ENCODE results near the gene SHC1.

DNA sequence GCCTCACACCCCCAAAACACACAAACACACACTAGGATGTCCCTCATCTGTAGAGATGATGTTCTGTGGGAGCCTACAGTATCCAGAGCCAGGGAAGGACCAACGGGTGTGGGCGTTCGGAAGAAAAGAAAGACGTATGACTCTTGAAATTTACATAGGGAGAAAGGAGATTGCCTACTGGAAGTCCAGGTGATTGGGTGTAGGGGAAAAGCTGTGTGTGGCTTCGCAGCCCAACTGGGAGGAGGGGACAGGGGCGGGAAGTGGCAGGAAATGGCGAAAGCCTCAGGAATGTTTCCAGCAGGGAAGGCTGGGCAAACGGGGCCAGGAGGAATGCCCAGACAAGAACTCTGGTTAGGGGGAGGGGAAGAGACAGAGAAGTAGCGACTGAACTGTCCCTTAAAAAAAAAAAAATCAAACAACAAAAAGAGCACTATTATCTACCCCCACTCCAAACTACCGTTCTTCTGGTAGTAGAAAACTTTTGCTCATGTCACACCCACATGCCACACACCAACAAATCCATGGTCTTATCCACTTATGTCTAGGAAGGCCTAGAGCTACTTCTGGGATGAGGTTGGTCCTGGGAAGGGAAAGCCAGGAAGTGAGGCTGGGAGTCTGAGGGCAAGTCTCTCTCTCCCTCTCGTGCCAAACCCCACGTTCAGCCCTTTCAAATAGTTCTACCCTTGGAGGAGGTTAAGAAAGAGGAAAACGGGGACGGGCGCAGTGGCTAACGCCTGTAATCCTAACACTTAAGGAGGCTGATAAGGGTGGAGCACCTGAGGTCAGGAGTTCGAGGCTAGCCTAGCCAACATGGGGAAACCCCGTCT lies 2.2 kb upstream of the SHC1 start:
- TF ChIP-seq, protein P1, sequence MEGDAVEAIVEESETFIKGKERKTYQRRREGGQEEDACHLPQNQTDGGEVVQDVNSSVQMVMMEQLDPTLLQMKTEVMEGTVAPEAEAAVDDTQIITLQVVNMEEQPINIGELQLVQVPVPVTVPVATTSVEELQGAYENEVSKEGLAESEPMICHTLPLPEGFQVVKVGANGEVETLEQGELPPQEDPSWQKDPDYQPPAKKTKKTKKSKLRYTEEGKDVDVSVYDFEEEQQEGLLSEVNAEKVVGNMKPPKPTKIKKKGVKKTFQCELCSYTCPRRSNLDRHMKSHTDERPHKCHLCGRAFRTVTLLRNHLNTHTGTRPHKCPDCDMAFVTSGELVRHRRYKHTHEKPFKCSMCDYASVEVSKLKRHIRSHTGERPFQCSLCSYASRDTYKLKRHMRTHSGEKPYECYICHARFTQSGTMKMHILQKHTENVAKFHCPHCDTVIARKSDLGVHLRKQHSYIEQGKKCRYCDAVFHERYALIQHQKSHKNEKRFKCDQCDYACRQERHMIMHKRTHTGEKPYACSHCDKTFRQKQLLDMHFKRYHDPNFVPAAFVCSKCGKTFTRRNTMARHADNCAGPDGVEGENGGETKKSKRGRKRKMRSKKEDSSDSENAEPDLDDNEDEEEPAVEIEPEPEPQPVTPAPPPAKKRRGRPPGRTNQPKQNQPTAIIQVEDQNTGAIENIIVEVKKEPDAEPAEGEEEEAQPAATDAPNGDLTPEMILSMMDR (IDR thresholded peaks at IDR 0.05) = no peak
- TF ChIP-seq EZH2 (IDR thresholded peaks at IDR 0.05; ENCODE audit: borderline replicate concordance, insufficient read depth, low read depth, low read length, poor library complexity, severe bottlenecking) = no peak

Data from B cell (primary cell).